AG04450 (cell line): ENCODE results near the gene BAG3. TPM values are rescaled to one million over a fixed set of nuclear protein-coding genes. Genes with fewer than 3 reads are reported as not detected.

ENCODE experiments used
- CTCF ChIA-PET: fragments of 300-600, 350-600 bp; formaldehyde crosslinking; extraction: SDS; loops from one replicate; lab custom pipeline; 2022; ENCODE audit warnings: antibody characterized with exemption, inconsistent platforms; lab: Charles Lee
- POLR2A ChIA-PET: fragments of 350-600 bp; formaldehyde crosslinking; extraction: SDS; loops from one replicate; lab custom pipeline; 2021; ENCODE audit warnings: antibody characterized with exemption, inconsistent platforms; lab: Yijun Ruan, JAX
- DNase-seq: peaks from one replicate; pipeline ENCODE4 v3.0.0-alpha.2; 2011; ENCODE audit warnings: low read depth, low spot score
- H3K27ac ChIP-seq: one replicate; pipeline ENCODE4 v1.5.1; 2012; ENCODE audit warnings: low read depth, low read length, control low read depth
- H3K27me3 ChIP-seq: one replicate; pipeline ENCODE4 v1.6.0; 2012; ENCODE audit warnings: low read length; ENCODE audit not compliant: control insufficient read depth, insufficient read depth
- H3K4me3 ChIP-seq: 2 replicates; pipeline ENCODE4 v1.5.1; 2011; ENCODE audit warnings: mild to moderate bottlenecking, low read depth, low read length, control low read depth
- H3K9me3 ChIP-seq: 2 replicates; pipeline ENCODE4 v1.5.1; 2012; ENCODE audit warnings: low read length; ENCODE audit not compliant: control insufficient read depth, insufficient read depth
- CTCF ChIP-seq: IDR thresholded peaks from 2 replicates; pipeline ENCODE4 v1.5.1; 2011; ENCODE audit warnings: low read depth, low read length, control low read depth, inconsistent platforms
- polyA plus RNA-seq: library from polyadenylated mRNA; depleted of rRNA; stranded (reverse); fragments of >200 nt; gene quantifications from 2 replicates; pipeline ENCODE4 v1.2.3, GENCODE V29; 2011

Gene BAG3
- polyA plus RNA-seq, 1 experiment: 12.7 TPM

- DNase-seq: no peak
- no peaks in the 10 kb centered on the region for H3K27me3 ChIP-seq
- TF ChIP-seq CTCF: no peak
- H3K9me3 ChIP-seq: no peaks in the 10 kb centered on the region
- H3K4me3 ChIP-seq: no peak overlapping the region
- no peak overlapping the region for H3K27ac ChIP-seq
- ChIA-PET POLR2A (interaction anchor here (1.0 kb wide), 1 partner anchor 13 kb away, joined by 3 read pairs; the partner anchor contains the start of gene TIAL1), CTCF (interaction anchor here (1.4 to 1.9 kb wide), 5 partner anchors 9 to 253 kb away, joined by 4 to 19 read pairs (median 4); no protein-coding TSS in a partner anchor)
Measured at GRCh38 chr10:119609516-119609915, 41.7 kb upstream of the BAG3 start.

- DNase-seq: no peak
- Histone ChIP-seq H3K27me3 (no peaks in the 10 kb centered on the region), H3K9me3 (no peaks in the 10 kb centered on the region), H3K27ac (no peak overlapping the region), H3K4me3 (no peak overlapping the region)
- CTCF ChIA-PET: interaction anchor here (0.9 to 1.2 kb wide), 2 partner anchors 9 to 248 kb away, joined by 3 to 4 read pairs; no protein-coding TSS in a partner anchor
- no peak for TF ChIP-seq CTCF
- POLR2A ChIA-PET: interaction anchor here (0.7 kb wide), 1 partner anchor 423 kb away, joined by 11 read pairs; no protein-coding TSS in a partner anchor
Measured at GRCh38 chr10:119611433-119611832, 39.7 kb upstream of the BAG3 start.

- Histone ChIP-seq H3K27me3 (no peaks in the 10 kb centered on the region), H3K4me3 (no peak overlapping the region), H3K27ac (no peak overlapping the region), H3K9me3 (no peaks in the 10 kb centered on the region)
- ChIA-PET CTCF (interaction anchor here (1.0 kb wide), 1 partner anchor 14 kb away, joined by 3 read pairs; no protein-coding TSS in a partner anchor), POLR2A (interaction anchor here (0.7 kb wide), 1 partner anchor 425 kb away, joined by 3 read pairs; no protein-coding TSS in a partner anchor)
- no peak for DNase-seq
- TF ChIP-seq CTCF: no peak
Measured at GRCh38 chr10:119613741-119614140, 37.4 kb upstream of the BAG3 start.

- no peak overlapping the region for H3K27ac ChIP-seq
- TF ChIP-seq CTCF: no peak
- no peak overlapping the region for H3K4me3 ChIP-seq
- no peaks in the 10 kb centered on the region for H3K27me3 ChIP-seq
- no peak for DNase-seq
- ChIA-PET POLR2A (no interaction called here), CTCF (interaction anchor here (1.0 kb wide), 1 partner anchor 13 kb away, joined by 3 read pairs; no protein-coding TSS in a partner anchor)
- no peaks in the 10 kb centered on the region for H3K9me3 ChIP-seq
Measured at GRCh38 chr10:119614686-119615085, 36.5 kb upstream of the BAG3 start.

- Histone ChIP-seq H3K27me3 (no peaks in the 10 kb centered on the region), H3K4me3 (no peak overlapping the region), H3K27ac (no peak overlapping the region), H3K9me3 (no peaks in the 10 kb centered on the region)
- ChIA-PET POLR2A (no interaction called here), CTCF (interaction anchor here (0.6 kb wide), 1 partner anchor 11 kb away, joined by 3 read pairs; no protein-coding TSS in a partner anchor)
- DNase-seq: no peak
- 0 out of 2 replicates have a peak, but pooled peaks have one; percentile 23 for TF ChIP-seq CTCF
Measured at GRCh38 chr10:119616882-119617570, 34.2 kb upstream of the BAG3 start.
